SK-N-SH (cell line): ENCODE results near the gene BRWD1.

Source experiments
- CTCF ChIP-seq: fragments of 200-600 bp; sonication (generic); IDR thresholded peaks from 2 replicates; pipeline ENCODE4 v1.6.1; 2017; ENCODE audit warnings: antibody characterized with exemption, mild to moderate bottlenecking, moderate library complexity
- POLR2AphosphoS5 ChIP-seq: IDR thresholded peaks from 2 replicates; pipeline ENCODE4 v1.6.1; 2012; ENCODE audit warnings: low read depth, low read length

- TF ChIP-seq POLR2AphosphoS5 (no peak), CTCF (no peak)
Observed at GRCh38 chr21:39208624-39209333, 104.7 kb downstream of the BRWD1 start.
